GM12878 (cell line): Measurements from ENCODE around the gene CD9. TPM values are rescaled to one million over a fixed set of nuclear protein-coding genes. Genes with fewer than 3 reads are reported as not detected.

ENCODE experiments used
- CBX5 ChIP-seq: sonication (generic); IDR thresholded peaks from 2 replicates; pipeline ENCODE4 v1.6.1; 2016; ENCODE audit warnings: low read depth, moderate library complexity, mild to moderate bottlenecking, inconsistent platforms
- JUND ChIP-seq: IDR thresholded peaks from 2 replicates; pipeline ENCODE4 v1.6.1; 2012; ENCODE audit warnings: low read depth, mild to moderate bottlenecking, low read length, improper control_type of control experiment, moderate library complexity
- PBX3 ChIP-seq: IDR thresholded peaks from 2 replicates; pipeline ENCODE4 v1.6.1; 2011; ENCODE audit warnings: mild to moderate bottlenecking, low read depth, low read length, moderate library complexity; ENCODE audit not compliant: insufficient replicate concordance
- POLR2AphosphoS2 ChIP-seq: IDR thresholded peaks from 2 replicates; pipeline ENCODE4 v1.6.1; 2011; ENCODE audit warnings: low read depth, mild to moderate bottlenecking, low read length, improper control_type of control experiment, moderate library complexity
- TBL1XR1 ChIP-seq: IDR thresholded peaks from 2 replicates; pipeline ENCODE4 v1.6.1; 2012; ENCODE audit warnings: low read depth, low read length, improper control_type of control experiment
- TCF12 ChIP-seq: IDR thresholded peaks from 2 replicates; pipeline ENCODE4 v1.6.1; 2011; ENCODE audit warnings: low read depth, mild to moderate bottlenecking, low read length
- ZNF592 ChIP-seq: fragments of 450-650 bp; IDR thresholded peaks from 2 replicates; pipeline ENCODE4 v1.6.1; 2017; ENCODE audit warnings: mild to moderate bottlenecking, moderate library complexity
- polyA plus RNA-seq, 11 experiments: library from polyadenylated mRNA; depleted of rRNA in 4 of 11; unstranded in 6 of 11; stranded (reverse) in 5 of 11; fragments of >200 nt; fragmentation: Nextera tagmentation in 4 of 11; fragmentation: Illumina TruSeq in 1 of 11; extraction: Ambion mirVana in 4 of 11; extraction: Trizol in 1 of 11; gene quantifications; 1 replicate in 1 of 11; 2 replicates in 10 of 11; pipeline versions ENCODE4 v1.2.1 to v1.2.3, GENCODE V29; 2011 to 2016; ENCODE audit warnings: inconsistent platforms in 2 of 11, missing spikeins in 2 of 11, low read depth in 1 of 11
- total RNA-seq, 4 experiments: library from RNA; depleted of rRNA in 3 of 4; stranded (reverse); fragments of >200 nt in 3 of 4; fragmentation: Illumina TruSeq in 1 of 4; extraction: Trizol in 1 of 4; gene quantifications; 2 replicates each; pipeline versions ENCODE4 v1.2.1 to v1.2.3, GENCODE V29; 2013 to 2021
- TF ChIP-seq, protein P1 (sequence below): fragments of 450-650 bp; IDR thresholded peaks from 2 replicates; pipeline ENCODE4 v1.6.1; 2018; ENCODE audit warnings: borderline replicate concordance, mild to moderate bottlenecking; ENCODE audit not compliant: partially characterized antibody
- TF ChIP-seq, protein P2 (sequence below): IDR thresholded peaks from 2 replicates; pipeline ENCODE4 v1.6.1; 2011; ENCODE audit warnings: borderline replicate concordance, low read depth, mild to moderate bottlenecking, moderate library complexity, low read length; ENCODE audit not compliant: insufficient read depth, poor library complexity, severe bottlenecking

CD9 gene
- total and polyA plus RNA-seq, 10 of the 15 experiments (the other 5 are each of a cell fraction or from before 2014, with no cell fraction given): 4.8 to 29.9 (median 9.7) TPM

- TF ChIP-seq, protein P1, sequence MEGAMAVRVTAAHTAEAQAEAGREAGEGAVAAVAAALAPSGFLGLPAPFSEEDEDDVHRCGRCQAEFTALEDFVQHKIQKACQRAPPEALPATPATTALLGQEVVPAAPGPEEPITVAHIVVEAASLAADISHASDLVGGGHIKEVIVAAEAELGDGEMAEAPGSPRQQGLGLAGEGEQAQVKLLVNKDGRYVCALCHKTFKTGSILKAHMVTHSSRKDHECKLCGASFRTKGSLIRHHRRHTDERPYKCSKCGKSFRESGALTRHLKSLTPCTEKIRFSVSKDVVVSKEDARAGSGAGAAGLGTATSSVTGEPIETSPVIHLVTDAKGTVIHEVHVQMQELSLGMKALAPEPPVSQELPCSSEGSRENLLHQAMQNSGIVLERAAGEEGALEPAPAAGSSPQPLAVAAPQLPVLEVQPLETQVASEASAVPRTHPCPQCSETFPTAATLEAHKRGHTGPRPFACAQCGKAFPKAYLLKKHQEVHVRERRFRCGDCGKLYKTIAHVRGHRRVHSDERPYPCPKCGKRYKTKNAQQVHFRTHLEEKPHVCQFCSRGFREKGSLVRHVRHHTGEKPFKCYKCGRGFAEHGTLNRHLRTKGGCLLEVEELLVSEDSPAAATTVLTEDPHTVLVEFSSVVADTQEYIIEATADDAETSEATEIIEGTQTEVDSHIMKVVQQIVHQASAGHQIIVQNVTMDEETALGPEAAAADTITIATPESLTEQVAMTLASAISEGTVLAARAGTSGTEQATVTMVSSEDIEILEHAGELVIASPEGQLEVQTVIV: no peak
- no peak for TF ChIP-seq CBX5
- TF ChIP-seq, protein P2, sequence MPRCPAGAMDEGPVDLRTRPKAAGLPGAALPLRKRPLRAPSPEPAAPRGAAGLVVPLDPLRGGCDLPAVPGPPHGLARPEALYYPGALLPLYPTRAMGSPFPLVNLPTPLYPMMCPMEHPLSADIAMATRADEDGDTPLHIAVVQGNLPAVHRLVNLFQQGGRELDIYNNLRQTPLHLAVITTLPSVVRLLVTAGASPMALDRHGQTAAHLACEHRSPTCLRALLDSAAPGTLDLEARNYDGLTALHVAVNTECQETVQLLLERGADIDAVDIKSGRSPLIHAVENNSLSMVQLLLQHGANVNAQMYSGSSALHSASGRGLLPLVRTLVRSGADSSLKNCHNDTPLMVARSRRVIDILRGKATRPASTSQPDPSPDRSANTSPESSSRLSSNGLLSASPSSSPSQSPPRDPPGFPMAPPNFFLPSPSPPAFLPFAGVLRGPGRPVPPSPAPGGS: no peak
- TF ChIP-seq ZNF592: no peak
- TF ChIP-seq POLR2AphosphoS2: no peak
- TF ChIP-seq JUND: no peak
- TF ChIP-seq TBL1XR1: no peak
- TF ChIP-seq TCF12: no peak
- no peak for TF ChIP-seq PBX3
Observed at GRCh38 chr12:6198051-6198450, 2.1 kb upstream of the CD9 start (continued).
